ENCODE data around the gene POLR2C.

POLR2C gene

GRCh38 chr16:57452021-57452420, 10.5 kb upstream of the POLR2C start:
- no peak for DNase-seq (ENCODE audit: low read depth)

- DNase-seq (ENCODE audit: low read depth), result no peak
These were observed 491 bp downstream of the POLR2C start for GRCh38 chr16:57462978-57463362.

- no peak for DNase-seq (ENCODE audit: low read depth)
These were observed 2.0 kb downstream of the POLR2C start for GRCh38 chr16:57464523-57464922.

GRCh38 chr16:57468346-57468745, 5.9 kb downstream of the POLR2C start:
- DNase-seq (ENCODE audit: low read depth), result no peak

GRCh38 chr16:57469046-57469445, 6.6 kb downstream of the POLR2C start:
- no peak for DNase-seq (ENCODE audit: low read depth)

GRCh38 chr16:57469917-57470470, 7.5 kb downstream of the POLR2C start:
- no peak for DNase-seq (ENCODE audit: low read depth)

- DNase-seq (ENCODE audit: low read depth), result no peak
These were observed 8.2 kb downstream of the POLR2C start for GRCh38 chr16:57470711-57471110.

GRCh38 chr16:57471209-57471608, 8.7 kb downstream of the POLR2C start:
- no peak for DNase-seq (ENCODE audit: low read depth)

GRCh38 chr16:57471852-57472664, 9.6 kb downstream of the POLR2C start:
- no peak for DNase-seq (ENCODE audit: low read depth)

- no peak for DNase-seq (ENCODE audit: low read depth)
These were observed 10.2 kb downstream of the POLR2C start for GRCh38 chr16:57472665-57473060.

- DNase-seq (ENCODE audit: low read depth), result no peak
These were observed 10.8 kb downstream of the POLR2C start for GRCh38 chr16:57473176-57473840.

- DNase-seq (ENCODE audit: low read depth), result no peak
These were observed 11.4 kb downstream of the POLR2C start for GRCh38 chr16:57473906-57474305.

- DNase-seq (ENCODE audit: low read depth), result no peak
These were observed 12.5 kb downstream of the POLR2C start for GRCh38 chr16:57474671-57475661.

- DNase-seq (ENCODE audit: low read depth), result peak; percentile 54
These were observed 13.3 kb downstream of the POLR2C start for GRCh38 chr16:57475711-57476339.

GRCh38 chr16:57476546-57477410, 14.3 kb downstream of the POLR2C start:
- DNase-seq (ENCODE audit: low read depth), result no peak

- no peak for DNase-seq (ENCODE audit: low read depth)
These were observed 15.2 kb downstream of the POLR2C start for GRCh38 chr16:57477531-57478202.

- DNase-seq (ENCODE audit: low read depth), result no peak
These were observed 16.1 kb downstream of the POLR2C start for GRCh38 chr16:57478396-57479204.

- no peak for DNase-seq (ENCODE audit: low read depth)
These were observed 16.9 kb downstream of the POLR2C start for GRCh38 chr16:57479205-57479975.

All from T-helper 22 cell (primary cell).